GM18867 (cell line): Measurements from ENCODE around the gene HIPK4.

Experiments
- ATAC-seq: cut with Tn5 transposase; IDR thresholded peaks from one replicate; pipeline ENCODE4 v1.9.1; 2021; ENCODE audit warnings: mild to moderate bottlenecking, moderate library complexity; ENCODE audit not compliant: unreplicated experiment

HIPK4 gene

DNA sequence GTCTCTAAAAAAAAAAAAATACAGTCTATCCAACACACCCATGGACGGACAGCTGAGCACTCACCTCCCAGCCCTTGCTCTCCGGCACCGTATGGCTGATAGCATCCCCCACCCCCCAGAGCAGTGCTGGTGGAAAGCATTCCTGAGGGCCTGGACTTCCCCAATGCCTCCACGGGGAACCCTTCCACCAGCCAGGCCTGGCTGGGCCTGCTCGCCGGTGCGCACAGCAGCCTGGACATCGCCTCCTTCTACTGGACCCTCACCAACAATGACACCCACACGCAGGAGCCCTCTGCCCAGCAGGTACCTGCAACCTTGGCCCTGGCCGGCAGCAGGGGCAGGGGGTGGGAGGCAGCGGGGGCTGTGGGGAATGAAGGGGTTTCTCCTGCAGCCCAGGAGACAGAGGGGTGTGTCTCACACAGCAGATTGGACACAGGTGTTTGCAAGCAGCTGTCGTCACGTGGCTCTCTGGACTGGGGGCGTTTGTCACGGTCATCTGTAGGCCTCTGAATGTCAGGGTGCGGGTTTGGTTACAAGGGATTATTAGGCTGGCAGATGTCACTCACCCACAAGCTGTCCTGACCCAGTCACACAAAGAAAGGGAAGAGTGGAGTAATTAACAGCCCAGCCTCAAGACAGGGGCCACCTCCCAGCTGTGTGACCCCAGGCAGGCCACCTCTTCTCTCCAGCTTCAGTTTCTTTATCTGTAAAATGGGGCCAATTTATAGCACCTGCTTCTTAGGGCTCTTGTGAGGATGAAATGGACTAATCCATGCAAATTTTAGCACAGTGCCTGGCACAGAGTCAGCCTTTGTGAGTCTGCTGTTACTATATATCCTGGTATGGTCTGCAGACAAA lies 22.2 kb downstream of the HIPK4 start:
- no peak for ATAC-seq

DNA sequence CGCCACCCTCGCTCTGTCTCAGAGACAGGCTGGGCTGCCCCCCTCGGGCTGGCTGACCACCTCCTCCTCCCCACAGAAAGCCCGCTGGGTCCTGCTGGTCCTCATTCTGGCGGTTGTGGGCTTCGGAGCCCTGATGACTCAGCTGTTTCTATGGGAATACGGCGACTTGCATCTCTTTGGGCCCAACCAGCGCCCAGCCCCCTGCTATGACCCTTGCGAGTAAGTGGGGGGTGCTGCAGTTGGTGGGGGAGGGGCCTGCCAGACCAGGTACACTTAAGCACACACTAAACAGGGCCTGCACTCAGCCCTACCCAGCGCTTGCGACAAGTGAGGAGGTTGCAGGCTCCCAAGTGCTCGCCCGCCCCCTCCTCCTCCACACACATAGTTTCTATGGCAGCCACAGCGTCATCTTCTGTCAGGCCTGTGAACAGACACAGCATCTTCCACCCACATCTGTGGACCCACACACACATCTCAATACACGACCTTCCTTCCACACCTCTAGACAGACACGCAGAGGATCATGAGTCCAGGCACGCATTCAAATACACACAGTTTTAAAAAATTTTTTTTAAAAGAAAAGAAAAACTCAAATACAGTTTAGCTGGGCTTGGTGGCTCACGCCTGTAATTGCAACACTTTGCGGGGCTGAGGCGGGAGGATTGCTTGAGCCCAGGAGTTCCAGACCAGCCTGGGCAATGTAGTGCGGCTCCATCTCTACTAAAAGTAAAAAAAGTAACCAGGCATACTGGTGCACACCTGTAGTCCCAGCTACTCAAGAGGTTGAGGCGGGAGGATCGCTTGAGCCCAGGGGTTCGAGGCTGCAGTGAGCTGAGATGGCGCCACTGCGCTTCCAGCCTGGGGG lies 23.1 kb downstream of the HIPK4 start:
- ATAC-seq: no peak

GRCh38 chr19:40365613-40366401 lies 24.2 kb downstream of the HIPK4 start:
- ATAC-seq: no peak

- no peak for ATAC-seq
Observed at GRCh38 chr19:40365010-40365409, 25.0 kb downstream of the HIPK4 start.

DNA sequence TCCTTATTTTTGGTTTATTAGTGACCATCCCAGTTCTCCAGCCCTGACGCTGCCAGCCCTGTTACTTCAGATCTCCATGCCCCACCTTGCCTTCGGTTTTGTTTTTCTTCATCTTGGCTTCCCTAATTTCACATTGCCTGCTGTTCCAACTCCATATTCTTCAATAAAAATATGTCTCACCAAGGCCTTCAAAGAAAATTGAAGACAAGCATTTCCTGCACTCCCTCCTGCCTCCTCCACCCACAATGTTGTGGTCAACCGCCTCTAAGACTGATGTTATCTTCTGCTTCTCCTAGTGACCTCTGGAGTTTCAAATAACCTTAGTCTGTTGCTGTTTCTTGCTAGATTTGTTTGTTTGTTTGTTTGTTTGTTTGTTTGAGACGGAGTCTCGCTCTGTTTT lies 26.9 kb downstream of the HIPK4 start:
- ATAC-seq: no peak

GRCh38 chr19:40362160-40362559 lies 27.8 kb downstream of the HIPK4 start:
- ATAC-seq: no peak

GRCh38 chr19:40360708-40361241 lies 29.2 kb downstream of the HIPK4 start:
- ATAC-seq: no peak

DNA sequence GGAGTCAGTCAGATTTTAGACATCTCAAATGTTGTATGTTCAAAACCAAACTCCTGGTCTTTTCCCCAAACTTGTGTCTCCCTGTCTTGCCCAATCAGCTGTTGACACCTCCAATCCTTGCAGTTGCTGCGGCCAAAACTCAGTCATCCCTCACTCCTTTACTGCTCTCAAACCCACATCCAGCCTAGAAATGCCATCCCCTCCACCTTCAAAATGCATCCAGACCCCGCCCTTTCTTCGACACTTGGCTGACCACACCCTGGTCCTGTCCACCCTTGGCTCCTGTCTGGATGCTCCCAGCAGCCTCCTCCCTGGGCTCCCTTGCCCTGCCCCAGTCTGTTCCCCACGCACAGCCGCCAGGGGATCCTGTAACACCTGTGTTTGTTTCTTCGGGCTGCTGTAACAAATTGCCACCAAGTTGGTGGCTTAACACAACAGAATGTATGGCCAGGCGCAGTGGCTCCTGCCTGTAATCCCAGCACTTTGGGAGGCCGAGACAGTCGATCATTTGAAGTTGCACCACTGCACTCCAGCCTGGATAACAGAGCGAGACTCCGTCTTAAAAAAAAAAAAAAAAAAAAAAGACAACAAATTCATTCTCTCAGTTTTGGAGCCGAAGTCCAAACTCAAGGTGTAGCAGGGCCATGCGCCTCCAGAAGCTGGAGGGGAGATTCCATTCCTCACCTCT lies 29.8 kb downstream of the HIPK4 start:
- ATAC-seq: no peak

GRCh38 chr19:40358773-40359172 lies 31.2 kb downstream of the HIPK4 start:
- no peak for ATAC-seq

GRCh38 chr19:40357640-40358039 lies 32.3 kb downstream of the HIPK4 start:
- no peak for ATAC-seq

GRCh38 chr19:40356681-40357595 lies 33.0 kb downstream of the HIPK4 start:
- no peak for ATAC-seq

- ATAC-seq: no peak
Observed at GRCh38 chr19:40355975-40356680, 33.9 kb downstream of the HIPK4 start.

DNA sequence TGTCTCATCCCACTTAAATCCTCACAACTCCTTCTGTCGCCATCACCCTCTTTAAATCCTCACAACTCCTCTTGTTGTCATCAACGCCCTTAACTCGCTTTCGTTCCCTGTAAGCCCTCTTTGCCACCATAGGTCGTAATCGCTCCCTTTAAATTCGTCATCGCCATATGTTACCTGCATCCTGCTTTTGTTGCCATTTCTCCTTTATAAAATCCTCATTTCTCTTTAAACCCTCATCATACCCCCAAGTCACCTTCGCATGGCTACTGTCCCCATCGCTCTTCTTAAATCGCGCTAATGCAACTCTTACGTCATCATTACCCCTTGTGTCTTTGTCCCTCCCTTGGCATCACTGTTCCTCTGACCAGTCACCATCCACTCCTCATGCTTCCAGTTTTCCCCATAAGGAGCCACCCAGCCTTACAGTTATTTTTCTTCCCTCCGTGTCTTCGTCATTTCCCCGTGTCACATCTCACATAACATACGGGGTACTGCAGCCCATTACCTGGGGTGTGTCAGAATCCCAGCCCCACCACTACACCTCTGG lies 40.9 kb downstream of the HIPK4 start:
- ATAC-seq: no peak

DNA sequence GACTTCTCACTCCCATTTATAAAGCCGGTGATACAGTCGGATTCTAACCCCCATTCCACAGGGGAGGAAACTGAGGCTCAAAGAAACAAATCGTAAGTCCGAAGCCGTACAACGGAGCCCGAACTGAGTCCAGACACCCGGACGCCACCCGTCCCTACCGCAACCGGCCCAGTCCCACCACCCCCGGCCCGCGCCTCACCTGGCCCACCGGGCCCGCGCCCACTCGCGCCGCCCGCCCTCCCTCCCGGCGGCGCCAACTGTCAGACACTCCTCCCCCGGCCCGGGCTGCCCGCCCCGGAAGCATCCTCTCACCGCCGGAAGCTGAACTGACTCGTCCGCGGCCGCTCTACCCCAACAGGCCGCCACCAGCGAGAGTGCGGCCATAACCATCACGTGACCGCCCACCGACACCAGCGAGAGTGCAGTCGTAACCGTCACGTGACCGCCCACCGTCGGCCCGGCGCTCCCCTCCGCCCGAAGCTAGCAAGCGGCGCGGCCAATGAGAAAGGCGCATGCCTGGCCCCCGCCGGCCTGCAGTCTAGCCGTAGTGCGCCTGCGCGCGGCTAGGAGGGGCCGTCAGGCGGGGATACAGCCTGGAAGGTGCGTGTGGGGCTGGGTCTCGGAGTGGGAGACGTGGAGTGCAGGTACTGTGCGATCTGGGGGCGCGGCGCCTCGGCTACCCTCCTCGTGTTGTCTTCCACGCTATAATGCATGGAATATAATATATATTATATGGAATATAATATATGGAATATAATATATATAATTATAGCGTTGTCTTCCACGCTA lies 41.7 kb downstream of the HIPK4 start, which contains the start of the genes C19orf47 and PLD3:
Gene C19orf47 (minus strand): TSS at position 273 of the 789 bp plus-strand sequence. CDS start 6,540 bp downstream, outside the sequence.
Gene PLD3 (plus strand): TSS at position 571 of the 789 bp plus-strand sequence. CDS start 17,789 bp downstream, outside the sequence.
- peak; percentile 93 for ATAC-seq

GRCh38 chr19:40344422-40344821 lies 45.6 kb downstream of the HIPK4 start:
- no peak for ATAC-seq

- ATAC-seq: no peak
Observed at GRCh38 chr19:40342644-40343311, 47.2 kb downstream of the HIPK4 start.
